Measurements from ENCODE around the gene RNF150.
"Not testable (repeated sequence)": the region's sequence is repeated elsewhere in the genome, so short reads cannot be mapped to it uniquely, and the experiment has no call there.

The RNF150 gene

DNA sequence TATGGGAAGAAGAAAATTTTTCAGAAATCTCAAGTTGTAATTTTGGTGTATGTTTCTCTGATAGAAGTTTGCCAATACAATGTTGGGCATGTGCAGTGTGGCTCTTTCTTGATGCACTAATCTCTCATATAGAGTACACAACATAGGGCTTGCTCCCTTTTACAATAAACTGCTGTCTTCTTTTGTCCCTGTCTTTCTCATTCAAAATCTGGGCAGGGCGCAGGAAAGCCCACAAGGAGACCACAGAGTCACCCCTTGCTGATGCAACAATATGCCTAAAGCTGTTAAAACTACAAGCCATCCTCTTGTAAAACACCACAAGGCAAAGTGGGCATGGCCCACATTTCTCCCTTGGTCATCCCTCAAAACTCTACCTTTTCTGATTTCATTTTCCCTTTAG lies 313.7 kb downstream of the RNF150 start:
- TF ChIP-seq TAF1 (IDR thresholded peaks at IDR 0.05; ENCODE audit: borderline replicate concordance, low read depth, low read length) = no peak
- no peak for FAIRE-seq
- no peak for DNase-seq (ENCODE audit: insufficient read length)

DNA sequence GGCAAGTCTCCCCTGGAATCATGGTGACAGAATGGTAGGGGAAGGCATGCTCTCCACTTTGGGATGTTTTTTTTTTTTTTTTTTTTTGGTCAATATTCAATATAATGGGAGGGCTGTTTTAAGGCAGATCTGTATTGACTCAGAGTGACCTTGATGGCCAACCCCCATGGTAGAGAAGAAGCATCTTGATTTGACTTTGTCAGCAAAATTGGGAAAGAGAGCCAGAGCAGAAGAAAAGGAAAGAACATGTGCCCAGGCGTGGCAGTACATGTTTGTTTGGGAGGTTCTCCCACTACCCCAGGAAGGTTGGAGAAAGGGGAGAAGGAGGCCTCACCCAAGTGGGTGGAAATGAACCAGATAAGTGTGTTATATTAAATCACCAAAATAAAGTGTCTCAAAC lies 314.8 kb downstream of the RNF150 start:
- TF ChIP-seq POLR2A (IDR thresholded peaks at IDR 0.05; ENCODE audit: low read depth, low read length) = no peak
- no peak for TF ChIP-seq POLR2AphosphoS5 (IDR thresholded peaks at IDR 0.05; ENCODE audit: low read depth, low read length)
- TF ChIP-seq TAF1 (IDR thresholded peaks at IDR 0.05; ENCODE audit: borderline replicate concordance, low read depth, low read length) = no peak
- FAIRE-seq = no peak

DNA sequence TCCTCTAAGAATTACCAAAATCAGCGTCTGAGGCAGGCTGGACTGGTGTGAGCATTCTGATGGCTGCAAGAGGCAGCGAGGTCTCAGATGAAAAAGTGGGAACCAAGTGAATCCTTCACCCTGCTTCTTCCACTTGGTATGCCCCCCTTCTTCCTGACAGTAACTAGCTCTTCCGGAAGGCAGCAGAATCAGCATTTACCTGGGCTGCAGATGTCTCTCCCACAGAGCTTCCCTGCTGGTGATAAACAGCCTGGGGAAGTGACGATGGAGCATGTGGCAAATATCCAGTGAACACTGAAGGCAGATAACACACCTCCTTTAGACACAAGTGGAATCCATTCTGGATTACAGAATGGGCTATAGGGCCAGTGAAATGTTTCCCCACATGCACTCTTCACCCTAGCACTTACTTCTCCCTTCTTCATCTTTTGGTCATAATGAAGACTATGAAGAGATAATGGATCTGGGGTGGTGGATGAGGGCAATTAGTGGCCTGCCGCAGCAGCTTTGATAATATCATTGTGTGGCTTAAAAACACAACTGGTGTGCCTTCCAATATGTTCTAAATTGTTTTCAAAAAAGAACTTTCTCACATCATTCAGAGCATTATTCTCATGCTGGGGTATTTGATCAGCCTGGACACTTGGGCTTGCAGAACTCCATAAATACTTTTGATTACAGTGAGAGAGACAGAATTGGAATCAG lies 316.3 kb downstream of the RNF150 start:
- DNase-seq (ENCODE audit: insufficient read length) (no peak), FAIRE-seq (no peak)
- no peak for TF ChIP-seq POLR2A (IDR thresholded peaks at IDR 0.05; ENCODE audit: low read depth, low read length)
- no peak for TF ChIP-seq POLR2AphosphoS5 (IDR thresholded peaks at IDR 0.05; ENCODE audit: low read depth, low read length)
- no peak for TF ChIP-seq TAF1 (IDR thresholded peaks at IDR 0.05; ENCODE audit: borderline replicate concordance, low read depth, low read length)

More for the DNA sequence above, 314.8 kb downstream of the RNF150 start:
- DNase-seq (ENCODE audit: insufficient read length) = no peak

DNA sequence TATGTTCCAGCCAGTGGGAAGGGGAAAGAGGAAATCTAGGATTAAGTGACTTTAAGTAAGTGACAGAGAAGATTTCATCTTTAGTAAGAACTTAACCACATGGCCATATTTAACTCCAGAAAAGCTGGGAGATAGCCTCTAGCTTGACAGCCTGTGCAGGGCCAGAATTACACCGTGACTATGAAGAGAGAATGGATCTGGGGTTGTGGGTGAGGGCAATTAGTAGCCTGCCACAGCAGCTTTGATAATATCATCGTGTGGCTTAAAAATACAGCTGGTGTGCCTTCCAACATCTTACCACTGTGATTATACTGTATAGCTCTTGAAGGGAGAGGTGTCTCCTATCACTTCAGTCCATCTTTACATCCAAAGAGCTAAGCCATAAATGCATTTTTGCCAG lies 319.5 kb downstream of the RNF150 start:
- TF ChIP-seq POLR2A (IDR thresholded peaks at IDR 0.05; ENCODE audit: low read depth, low read length) (no peak), TAF1 (IDR thresholded peaks at IDR 0.05; ENCODE audit: borderline replicate concordance, low read depth, low read length) (no peak), POLR2AphosphoS5 (IDR thresholded peaks at IDR 0.05; ENCODE audit: low read depth, low read length) (no peak)

DNA sequence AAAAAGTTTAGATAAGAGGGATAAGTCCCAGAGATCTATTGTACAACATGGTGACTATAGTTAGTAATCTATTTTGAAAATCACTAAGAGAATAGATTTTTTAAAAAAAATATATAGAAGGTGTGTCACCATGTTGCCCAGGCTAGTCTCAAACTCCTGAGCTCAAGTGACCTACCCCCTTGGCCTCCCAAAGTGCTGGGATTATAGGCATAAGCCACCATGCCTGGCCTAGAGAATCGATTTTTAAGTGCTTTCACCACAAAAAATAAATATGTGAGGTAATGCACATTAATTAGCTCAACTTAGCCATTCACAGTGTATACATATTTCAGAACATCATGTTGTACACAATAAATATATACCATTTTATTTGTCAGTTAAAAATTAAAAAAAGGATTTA lies 320.4 kb downstream of the RNF150 start:
- no peak for TF ChIP-seq POLR2A (IDR thresholded peaks at IDR 0.05; ENCODE audit: low read depth, low read length)
- TF ChIP-seq POLR2AphosphoS5 (IDR thresholded peaks at IDR 0.05; ENCODE audit: low read depth, low read length) = no peak
- TF ChIP-seq TAF1 (IDR thresholded peaks at IDR 0.05; ENCODE audit: borderline replicate concordance, low read depth, low read length) = no peak
- DNase-seq (ENCODE audit: insufficient read length) (no peak), FAIRE-seq (no peak)

More for the DNA sequence above, 319.5 kb downstream of the RNF150 start:
- FAIRE-seq (no peak), DNase-seq (ENCODE audit: insufficient read length) (no peak)

DNA sequence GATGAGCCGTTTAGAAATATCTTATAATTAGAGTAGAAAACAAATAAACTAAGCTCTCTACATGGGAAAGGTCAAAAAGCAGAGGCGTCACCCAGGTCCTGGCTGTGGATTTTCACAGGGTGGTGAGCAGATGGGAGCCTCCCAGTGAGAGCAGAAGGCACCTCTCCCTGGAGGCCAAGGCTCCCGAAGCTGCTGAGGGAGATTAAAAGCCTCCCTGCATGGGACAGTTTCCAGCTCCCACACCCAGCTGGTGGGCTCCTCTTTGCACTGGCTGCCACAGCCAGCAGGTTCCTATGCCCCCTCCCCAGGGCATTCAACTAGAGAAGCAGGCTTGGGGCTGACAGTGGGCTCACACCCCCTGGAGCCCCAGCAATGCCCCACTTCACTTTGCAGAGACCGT lies 321.8 kb downstream of the RNF150 start:
- DNase-seq (ENCODE audit: insufficient read length) (no peak), FAIRE-seq (no peak)
- TF ChIP-seq POLR2AphosphoS5 (IDR thresholded peaks at IDR 0.05; ENCODE audit: low read depth, low read length) = no peak
- no peak for TF ChIP-seq TAF1 (IDR thresholded peaks at IDR 0.05; ENCODE audit: borderline replicate concordance, low read depth, low read length)
- no peak for TF ChIP-seq POLR2A (IDR thresholded peaks at IDR 0.05; ENCODE audit: low read depth, low read length)

DNA sequence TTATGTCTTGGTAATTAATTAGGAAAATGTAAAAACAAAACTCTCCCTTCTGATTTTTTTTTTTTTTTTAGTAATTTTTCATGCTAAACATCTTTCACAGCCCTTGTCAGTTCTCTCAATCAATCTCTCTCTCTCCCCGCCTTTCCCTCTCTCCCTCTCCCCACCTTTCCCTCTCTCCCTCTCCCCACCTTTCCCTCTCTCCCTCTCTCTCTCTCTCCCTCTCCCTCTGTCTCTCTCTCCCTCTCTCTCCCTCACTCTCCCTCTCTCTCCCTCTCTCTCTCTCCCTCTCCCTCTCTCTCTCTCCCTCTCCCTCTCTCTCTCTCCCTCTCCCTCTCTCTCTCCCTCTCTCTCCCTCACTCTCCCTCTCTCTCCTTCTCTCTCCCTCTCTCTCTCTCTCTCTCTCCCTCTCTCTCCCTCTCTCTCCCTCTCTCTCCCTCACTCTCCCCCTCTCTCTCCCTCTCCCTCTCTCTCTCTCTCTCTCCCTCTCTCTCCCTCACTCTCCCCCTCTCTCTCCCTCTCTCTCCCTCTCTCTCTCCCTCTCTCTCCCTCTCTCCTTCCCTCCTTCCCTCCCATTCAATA lies 322.6 kb downstream of the RNF150 start:
- not testable (repeated sequence) for DNase-seq (ENCODE audit: insufficient read length); FAIRE-seq

Measured in GM12892 (cell line).